ENCODE data around the gene ZNF134.

- TF ChIP-seq POLR2A (IDR thresholded peaks at IDR 0.05), result no peak
- no peak for TF ChIP-seq CTCF (IDR thresholded peaks at IDR 0.05)
Observed at GRCh38 chr19:57587529-57587928, 26.5 kb upstream of the ZNF134 start.

Data from thyroid gland (tissue), 4 donors.